NCI-H1092 (cell line): ENCODE measurements around the gene FRAS1.
"Not testable (repeated sequence)": the region's sequence is repeated elsewhere in the genome, so short reads cannot be mapped to it uniquely, and the experiment has no call there.

Source experiments
- DNase-seq: peaks from one replicate; lab custom pipeline; 2025; lab: John Stamatoyannopoulos, UW

The FRAS1 gene

GRCh38 chr4:78217557-78217956 is 160.4 kb downstream of the FRAS1 start:
- no peak for DNase-seq

DNA sequence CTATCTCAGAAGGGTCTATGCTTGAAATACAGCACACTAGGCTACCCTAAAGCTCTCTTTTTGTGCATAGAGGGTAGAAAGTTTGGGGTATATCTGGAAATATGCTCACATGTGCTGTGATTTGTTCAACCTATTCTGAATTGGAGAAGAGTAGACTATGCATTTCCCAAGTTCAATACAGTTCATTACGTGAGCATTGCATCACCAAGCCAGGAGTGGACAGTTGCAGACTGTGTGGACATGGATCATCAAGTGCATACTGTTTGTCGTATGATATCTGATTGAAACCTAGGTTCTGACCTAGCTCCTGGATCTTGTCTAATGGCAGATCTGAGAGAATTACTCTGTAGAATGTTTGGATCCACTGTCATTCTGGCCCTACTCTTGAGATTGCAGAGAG is 161.1 kb downstream of the FRAS1 start:
- DNase-seq = no peak

DNA sequence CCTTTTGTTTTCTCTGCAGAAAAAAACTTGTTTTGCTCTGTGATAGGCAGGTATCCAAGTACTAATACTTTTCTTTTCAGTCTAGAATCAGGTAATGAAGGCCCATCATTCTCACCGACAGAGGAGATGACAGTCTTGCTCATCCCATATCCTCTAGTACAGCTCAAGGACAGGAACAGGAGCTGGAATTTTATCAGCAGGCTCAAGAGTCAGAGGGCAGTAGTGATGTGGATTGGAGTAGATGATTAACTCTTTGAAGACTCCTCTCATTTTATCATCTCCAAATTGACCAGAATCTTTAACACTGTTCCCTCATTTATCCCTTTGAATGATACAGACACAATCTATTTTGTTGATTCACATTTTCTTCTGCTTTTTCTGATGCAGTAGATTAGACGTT is 162.7 kb downstream of the FRAS1 start:
- no peak for DNase-seq

DNA sequence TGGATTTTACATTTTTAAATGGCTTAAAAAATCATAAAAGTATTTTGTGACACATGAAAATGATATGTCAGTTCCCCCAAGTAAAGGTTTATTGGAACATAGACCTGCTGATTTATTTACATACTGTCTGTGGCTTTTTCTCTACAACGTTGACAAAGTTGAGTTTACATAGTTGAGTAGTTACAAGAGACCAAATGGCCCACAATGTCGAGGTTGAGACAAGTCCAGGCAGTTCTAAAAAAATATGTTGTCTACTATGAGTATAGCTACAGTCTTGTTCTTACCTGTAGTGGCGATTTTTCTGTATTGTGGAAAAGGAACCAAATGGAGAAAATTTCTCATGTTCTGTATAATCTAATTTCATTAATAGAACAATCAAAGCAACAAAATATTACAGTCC is 163.2 kb downstream of the FRAS1 start:
- no peak for DNase-seq

DNA sequence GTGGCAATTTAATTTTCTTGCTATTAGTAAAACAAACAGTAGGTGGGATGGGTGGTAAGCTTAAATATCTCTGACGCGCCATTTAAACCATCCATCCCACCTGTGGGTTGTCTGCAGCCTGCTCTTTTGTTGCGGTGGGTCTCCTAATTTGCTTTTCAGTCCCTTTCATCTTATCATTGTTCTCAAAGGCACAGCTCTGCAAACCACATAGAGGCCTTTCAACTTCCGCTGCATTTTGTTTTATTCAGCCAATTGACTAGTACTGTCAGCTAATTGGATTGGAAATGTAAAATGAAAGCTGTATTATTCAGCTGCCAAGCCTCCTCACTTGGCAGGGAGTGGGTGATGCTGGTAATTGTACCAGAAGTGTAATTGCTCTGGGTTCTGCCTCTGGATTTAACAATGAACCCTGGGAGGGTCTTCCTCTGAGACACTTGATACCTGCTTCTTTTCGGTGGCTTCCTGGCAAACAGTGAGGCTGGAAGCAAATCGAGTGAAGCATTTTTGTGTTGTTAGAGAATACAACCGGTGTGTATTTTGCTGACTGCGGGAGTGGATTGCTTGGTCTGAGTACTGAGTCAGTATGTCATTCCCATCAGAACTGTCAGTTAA is 165.6 kb downstream of the FRAS1 start:
- DNase-seq = peak; percentile 90

DNA sequence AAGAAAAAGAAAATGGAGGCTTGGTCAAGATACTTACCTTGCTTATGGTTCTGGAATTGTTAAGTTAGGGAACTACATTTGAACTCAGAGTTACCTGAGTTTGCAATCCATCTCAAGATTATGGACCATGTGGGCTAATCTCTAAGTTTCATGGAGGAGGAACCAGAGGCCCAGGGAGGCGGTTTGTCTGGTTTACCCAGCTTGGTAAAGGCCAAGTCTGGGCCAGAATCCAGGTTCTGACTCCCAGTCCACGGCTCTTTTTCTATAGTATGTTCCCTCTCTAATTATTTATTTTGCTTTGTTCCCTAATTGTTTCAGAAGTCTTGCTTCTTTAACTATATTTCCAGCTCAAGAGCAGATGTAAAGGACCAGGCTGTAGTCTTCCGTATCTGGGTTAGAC is 168.1 kb downstream of the FRAS1 start:
- no peak for DNase-seq

DNA sequence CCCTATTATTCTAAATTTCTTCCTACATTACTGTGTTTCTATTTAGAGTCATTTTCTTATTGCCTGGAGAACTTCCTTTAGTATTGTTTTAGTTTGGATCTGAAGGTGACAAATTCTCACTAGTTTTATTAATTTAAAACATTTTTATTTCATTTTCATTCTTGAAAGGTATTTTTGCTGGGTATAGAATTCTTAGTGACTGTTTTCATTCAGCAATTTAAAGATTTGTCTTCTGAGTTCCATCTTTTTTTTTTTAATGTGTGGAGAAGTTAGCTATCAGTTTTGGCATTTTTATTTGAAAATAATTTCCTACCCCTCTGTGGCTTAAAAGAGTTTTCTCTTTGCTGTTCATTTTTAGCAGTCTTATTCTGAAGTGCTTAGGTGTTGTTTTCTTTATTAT is 169.2 kb downstream of the FRAS1 start:
- no peak for DNase-seq

DNA sequence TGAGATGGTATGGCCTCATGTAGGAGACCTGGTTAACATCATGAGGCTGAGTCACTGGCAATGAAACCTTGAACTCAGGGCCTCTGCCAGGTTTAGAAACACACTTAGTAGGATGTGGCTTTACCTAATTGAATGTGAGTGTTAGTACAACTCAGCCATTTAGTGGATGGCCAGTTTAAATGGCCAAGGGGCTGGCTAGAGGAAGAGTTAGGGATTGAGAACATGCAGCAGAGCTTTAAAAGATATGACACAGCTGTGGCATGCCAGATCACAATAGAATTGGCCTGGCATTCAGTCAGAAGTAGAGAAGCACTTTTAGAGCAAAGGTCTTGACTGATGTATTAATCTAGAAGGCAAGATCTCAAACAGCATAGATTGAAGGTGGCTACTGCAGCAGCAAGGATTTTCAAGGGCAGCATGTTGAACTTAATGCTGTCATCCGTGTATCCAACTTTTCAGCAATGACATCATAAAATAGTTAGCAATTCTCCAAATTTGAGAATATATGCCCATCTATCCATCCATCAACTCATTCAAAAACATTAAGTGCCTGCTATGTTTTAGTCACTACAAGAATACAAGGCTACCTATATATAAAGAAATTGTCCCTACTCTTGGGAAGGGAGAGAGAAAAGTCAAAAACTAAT is 170.4 kb downstream of the FRAS1 start:
- no peak for DNase-seq

- DNase-seq = no peak
Measured at GRCh38 chr4:78235800-78236199, 178.7 kb downstream of the FRAS1 start.

- DNase-seq = peak; percentile 7
Measured at GRCh38 chr4:78237360-78237759, 180.2 kb downstream of the FRAS1 start.

DNA sequence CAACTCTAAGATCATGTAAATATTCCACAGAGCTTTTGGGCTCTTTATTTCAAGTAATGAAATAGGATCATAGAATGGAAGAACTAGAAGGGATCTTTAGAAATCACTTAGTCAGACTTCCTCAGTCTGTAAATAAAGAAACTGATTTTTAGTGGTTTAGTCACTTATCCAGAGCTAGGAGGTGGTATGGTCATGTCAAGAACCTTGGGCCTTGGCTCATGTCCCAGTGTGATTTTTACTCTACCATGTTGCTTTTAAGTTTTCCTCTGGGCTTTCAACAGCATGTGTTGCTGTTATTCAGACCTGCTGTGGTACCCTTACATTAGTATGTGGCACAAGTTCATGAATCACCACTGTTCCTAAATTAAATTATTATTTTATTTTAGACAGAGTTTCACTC is 184.9 kb downstream of the FRAS1 start:
- DNase-seq = no peak

DNA sequence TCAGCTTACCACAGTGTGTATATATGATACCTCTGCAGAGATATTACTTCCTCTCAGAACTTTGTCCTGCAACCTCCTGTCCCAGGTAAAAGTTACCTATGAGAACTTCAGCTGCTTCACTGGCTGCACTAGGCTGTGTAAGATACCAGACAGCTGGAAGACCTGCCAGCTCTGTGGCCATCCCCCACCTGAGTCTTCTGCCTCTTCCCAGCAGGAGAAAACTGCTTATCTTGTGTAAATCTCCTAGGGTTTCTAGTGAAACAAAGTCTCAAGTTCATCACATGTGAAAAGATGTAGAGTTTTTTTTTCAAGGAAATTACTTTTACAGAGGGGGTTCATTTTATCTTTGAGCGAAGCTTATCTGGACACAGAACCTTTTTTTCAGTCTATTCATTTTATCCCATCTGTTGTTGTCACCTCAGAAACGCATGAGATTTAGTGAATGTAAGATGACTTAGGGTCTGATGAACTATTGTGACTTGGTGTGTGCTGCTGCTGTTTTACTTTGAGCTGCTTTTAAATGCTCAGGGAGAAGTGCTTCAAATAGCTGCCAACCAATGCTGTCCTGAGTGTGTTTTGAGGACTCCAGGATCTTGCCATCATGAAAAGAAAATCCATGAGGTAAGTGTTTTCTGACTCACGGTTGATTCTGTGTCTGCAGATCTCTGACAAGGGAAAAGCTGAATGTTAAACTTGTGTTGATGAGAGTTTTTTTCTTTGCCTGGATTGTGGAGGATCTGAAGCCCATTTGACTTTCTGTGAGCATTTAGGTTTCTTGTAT is 187.8 kb downstream of the FRAS1 start:
- no peak for DNase-seq

GRCh38 chr4:78247536-78248285 is 190.6 kb downstream of the FRAS1 start:
- no peak for DNase-seq

DNA sequence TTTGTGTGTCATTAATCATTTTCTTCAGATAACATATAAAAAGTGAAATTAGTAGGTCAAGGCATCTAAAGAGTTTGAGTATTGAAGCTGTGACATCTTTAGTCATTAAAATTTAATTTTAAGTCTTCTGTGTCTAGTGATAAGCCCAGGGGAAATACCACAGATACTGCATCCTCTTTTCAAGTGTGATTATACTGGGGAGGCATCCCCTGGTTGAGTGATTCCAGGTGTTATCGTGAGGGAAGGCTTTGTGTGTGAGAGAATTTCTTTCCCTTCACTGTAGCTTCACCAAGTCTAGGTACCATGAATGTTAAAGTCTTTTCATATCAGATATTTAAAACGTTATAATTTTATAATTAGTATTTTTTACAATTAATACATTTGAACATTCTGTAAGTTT is 193.4 kb downstream of the FRAS1 start:
- DNase-seq = no peak

DNA sequence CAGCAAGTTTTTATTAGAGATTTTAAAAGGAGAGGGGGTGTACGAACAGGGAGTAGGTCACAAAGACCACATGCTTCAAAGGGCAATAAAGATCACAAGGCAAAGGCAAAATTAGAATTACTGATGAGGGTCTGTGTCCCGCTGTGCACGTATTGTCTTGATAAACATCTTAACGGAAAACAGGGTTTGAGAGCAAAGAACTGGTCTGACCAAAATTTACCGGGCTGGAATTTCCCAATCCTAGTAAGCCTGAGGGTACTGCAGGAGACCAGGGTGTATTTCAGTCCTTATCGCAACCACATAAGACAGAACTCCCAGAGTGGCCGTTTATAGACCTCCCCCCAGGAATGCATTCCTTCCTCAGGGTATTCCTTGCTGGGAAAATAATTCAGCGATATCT is 195.7 kb downstream of the FRAS1 start:
- DNase-seq = not testable (repeated sequence)

GRCh38 chr4:78254893-78255292 is 197.8 kb downstream of the FRAS1 start:
- DNase-seq = no peak

GRCh38 chr4:78265006-78265405 is 207.9 kb downstream of the FRAS1 start:
- no peak for DNase-seq

GRCh38 chr4:78267790-78268189 is 210.7 kb downstream of the FRAS1 start:
- no peak for DNase-seq

- DNase-seq = no peak
Measured at GRCh38 chr4:78268597-78268996, 211.5 kb downstream of the FRAS1 start.

- DNase-seq = not testable (repeated sequence)
Measured at GRCh38 chr4:78275450-78275849, 218.3 kb downstream of the FRAS1 start.

GRCh38 chr4:78286281-78286680 is 229.2 kb downstream of the FRAS1 start:
- DNase-seq = no peak

- DNase-seq = no peak
Measured at GRCh38 chr4:78288327-78288726, 231.2 kb downstream of the FRAS1 start.

GRCh38 chr4:78291277-78291676 is 234.2 kb downstream of the FRAS1 start:
- DNase-seq = no peak
